ENCODE data around the gene ZKSCAN8. TPM values are rescaled to one million over a fixed set of nuclear protein-coding genes. Genes with fewer than 3 reads are reported as not detected.

The ZKSCAN8 gene
- total RNA-seq, 4 donors from 2014 or later = 2.2 to 17.5 (median 5.9) TPM

- peaks cover 0 to 10% (median 0%) of the 10 kb centered on the region in 4 donors for H3K27me3 ChIP-seq
- intact Hi-C loops (cut with DNase I) = no loop called here
- 56 to 70% methylated on average over 1 to 3 of the region's 3 CpGs for WGBS, 2 donors
- H3K36me3 ChIP-seq = no peaks in the 10 kb centered on the region
- TF ChIP-seq POLR2A (IDR thresholded peaks at IDR 0.05) = no peak
- no peak for TF ChIP-seq CTCF (IDR thresholded peaks at IDR 0.05)
- peaks cover 0 to 12% (median 0%) of the 10 kb centered on the region in 3 donors for H3K4me1 ChIP-seq
- H3K4me3 ChIP-seq = no peak overlapping the region
- no peaks in the 10 kb centered on the region for H3K9me3 ChIP-seq
- H3K27ac ChIP-seq = no peak overlapping the region
- no peak for DNase-seq
Observed at GRCh38 chr6:28107506-28107905, 34.2 kb upstream of the ZKSCAN8 start.

GRCh38 chr6:28111964-28112363 lies 29.7 kb upstream of the ZKSCAN8 start:
- H3K27ac ChIP-seq = no peak overlapping the region
- peaks cover 0 to 9% (median 0%) of the 10 kb centered on the region in 4 donors for H3K27me3 ChIP-seq
- H3K9me3 ChIP-seq = no peaks in the 10 kb centered on the region
- H3K4me3 ChIP-seq = no peak overlapping the region
- DNase-seq = no peak
- 92 to 94% methylated on average over 3 of the region's 3 CpGs for WGBS, 2 donors
- no peaks in the 10 kb centered on the region for H3K4me1 ChIP-seq
- intact Hi-C loops (cut with DNase I) = no loop called here
- TF ChIP-seq POLR2A (IDR thresholded peaks at IDR 0.05) (no peak), CTCF (IDR thresholded peaks at IDR 0.05) (no peak)
- peaks cover 0 to 20% (median 0%) of the 10 kb centered on the region in 3 donors for H3K36me3 ChIP-seq

- H3K4me1 ChIP-seq = no peaks in the 10 kb centered on the region
- DNase-seq = no peak
- WGBS, 2 donors = 71 to 78% methylated on average over 2 of the region's 2 CpGs
- no peak overlapping the region for H3K4me3 ChIP-seq
- H3K27ac ChIP-seq = no peak overlapping the region
- TF ChIP-seq CTCF (IDR thresholded peaks at IDR 0.05) (no peak), POLR2A (IDR thresholded peaks at IDR 0.05) (no peak)
- intact Hi-C loops (cut with DNase I) = no loop called here
- no peaks in the 10 kb centered on the region for H3K27me3 ChIP-seq
- peaks cover 0 to 56% (median 0%) of the 10 kb centered on the region in 3 donors for H3K36me3 ChIP-seq
- H3K9me3 ChIP-seq = no peaks in the 10 kb centered on the region
Observed at GRCh38 chr6:28115799-28116198, 25.9 kb upstream of the ZKSCAN8 start.

- intact Hi-C loops (cut with DNase I) = no loop called here
- Histone ChIP-seq H3K27me3 (no peaks in the 10 kb centered on the region), H3K4me1 (no peaks in the 10 kb centered on the region), H3K4me3 (no peak overlapping the region), H3K9me3 (no peaks in the 10 kb centered on the region), H3K36me3 (peaks cover 0 to 62% (median 0%) of the 10 kb centered on the region in 3 donors), H3K27ac (no peak overlapping the region)
- 92 to 94% methylated on average over 2 of the region's 2 CpGs for WGBS, 2 donors
- TF ChIP-seq POLR2A (IDR thresholded peaks at IDR 0.05) = no peak
- TF ChIP-seq CTCF (IDR thresholded peaks at IDR 0.05) = no peak
- no peak for DNase-seq
Observed at GRCh38 chr6:28117386-28118050, 24.2 kb upstream of the ZKSCAN8 start.

GRCh38 chr6:28118217-28118616 lies 23.5 kb upstream of the ZKSCAN8 start:
- intact Hi-C loops (cut with DNase I) = no loop called here
- H3K27ac ChIP-seq = no peak overlapping the region
- 58 to 86% methylated on average over 1 of the region's 1 CpG for WGBS, 2 donors
- H3K4me3 ChIP-seq = no peak overlapping the region
- no peaks in the 10 kb centered on the region for H3K4me1 ChIP-seq
- H3K9me3 ChIP-seq = no peaks in the 10 kb centered on the region
- no peaks in the 10 kb centered on the region for H3K27me3 ChIP-seq
- no peak for DNase-seq
- H3K36me3 ChIP-seq = peaks cover 0 to 63% (median 0%) of the 10 kb centered on the region in 3 donors
- no peak for TF ChIP-seq CTCF (IDR thresholded peaks at IDR 0.05)
- no peak for TF ChIP-seq POLR2A (IDR thresholded peaks at IDR 0.05)

Measured in esophagus squamous epithelium (tissue), 5 donors.